Measurements from ENCODE around the gene AGPAT3.

The AGPAT3 gene

DNA sequence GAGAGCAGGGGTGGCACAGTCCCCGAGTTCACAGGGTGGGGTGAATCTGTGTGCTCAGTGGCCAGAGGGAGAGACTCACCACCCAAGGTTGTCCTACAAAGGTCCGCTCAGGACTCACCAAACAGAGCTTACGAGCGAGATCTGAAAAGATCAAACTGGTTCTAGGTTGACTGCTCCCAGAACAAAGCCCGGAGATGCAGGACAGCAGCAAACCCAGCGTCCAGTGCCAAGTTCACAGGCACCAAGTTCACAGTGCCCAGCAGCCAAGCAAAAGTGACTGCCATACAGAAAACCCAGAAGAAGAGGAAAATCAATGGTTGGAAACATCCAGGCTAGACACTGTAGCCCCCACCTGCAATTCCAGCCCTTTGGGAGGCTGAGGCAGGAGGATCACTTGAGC lies 35.7 kb downstream of the AGPAT3 start:
- no peaks in the 10 kb centered on the region for H3K27me3 ChIP-seq (ENCODE audit: control insufficient read depth, low read length)
- H3K4me1 ChIP-seq (ENCODE audit: control insufficient read depth, low read length): no peaks in the 10 kb centered on the region
- TF ChIP-seq, protein P1, sequence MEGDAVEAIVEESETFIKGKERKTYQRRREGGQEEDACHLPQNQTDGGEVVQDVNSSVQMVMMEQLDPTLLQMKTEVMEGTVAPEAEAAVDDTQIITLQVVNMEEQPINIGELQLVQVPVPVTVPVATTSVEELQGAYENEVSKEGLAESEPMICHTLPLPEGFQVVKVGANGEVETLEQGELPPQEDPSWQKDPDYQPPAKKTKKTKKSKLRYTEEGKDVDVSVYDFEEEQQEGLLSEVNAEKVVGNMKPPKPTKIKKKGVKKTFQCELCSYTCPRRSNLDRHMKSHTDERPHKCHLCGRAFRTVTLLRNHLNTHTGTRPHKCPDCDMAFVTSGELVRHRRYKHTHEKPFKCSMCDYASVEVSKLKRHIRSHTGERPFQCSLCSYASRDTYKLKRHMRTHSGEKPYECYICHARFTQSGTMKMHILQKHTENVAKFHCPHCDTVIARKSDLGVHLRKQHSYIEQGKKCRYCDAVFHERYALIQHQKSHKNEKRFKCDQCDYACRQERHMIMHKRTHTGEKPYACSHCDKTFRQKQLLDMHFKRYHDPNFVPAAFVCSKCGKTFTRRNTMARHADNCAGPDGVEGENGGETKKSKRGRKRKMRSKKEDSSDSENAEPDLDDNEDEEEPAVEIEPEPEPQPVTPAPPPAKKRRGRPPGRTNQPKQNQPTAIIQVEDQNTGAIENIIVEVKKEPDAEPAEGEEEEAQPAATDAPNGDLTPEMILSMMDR (IDR thresholded peaks at IDR 0.05; ENCODE audit: low read depth, low read length, poor library complexity, severe bottlenecking): no peak
- TF ChIP-seq EZH2phosphoT487 (IDR thresholded peaks at IDR 0.05; ENCODE audit: borderline replicate concordance, low read length): no peak
- no peak overlapping the region for H3K4me2 ChIP-seq (ENCODE audit: low read length)
- no peaks in the 10 kb centered on the region for H3K36me3 ChIP-seq (ENCODE audit: control insufficient read depth, low read length)
- peaks cover 20% of the 10 kb centered on the region for H3K79me2 ChIP-seq (ENCODE audit: control insufficient read depth, low read length)
- no peaks in the 10 kb centered on the region for H4K20me1 ChIP-seq (ENCODE audit: control insufficient read depth, insufficient read depth, low read depth, low read length)
- H3K9me3 ChIP-seq (ENCODE audit: control insufficient read depth, insufficient read depth, low read length): no peaks in the 10 kb centered on the region
- no peak overlapping the region for H3K27ac ChIP-seq (ENCODE audit: low read depth, low read length)
- no peak overlapping the region for H3K4me3 ChIP-seq (ENCODE audit: low read length)
- H3F3A ChIP-seq (ENCODE audit: control insufficient read depth, insufficient read depth): no peaks in the 10 kb centered on the region
- no peaks in the 10 kb centered on the region for H3K9me2 ChIP-seq (replicated peaks; ENCODE audit: control insufficient read depth, low read length)

DNA sequence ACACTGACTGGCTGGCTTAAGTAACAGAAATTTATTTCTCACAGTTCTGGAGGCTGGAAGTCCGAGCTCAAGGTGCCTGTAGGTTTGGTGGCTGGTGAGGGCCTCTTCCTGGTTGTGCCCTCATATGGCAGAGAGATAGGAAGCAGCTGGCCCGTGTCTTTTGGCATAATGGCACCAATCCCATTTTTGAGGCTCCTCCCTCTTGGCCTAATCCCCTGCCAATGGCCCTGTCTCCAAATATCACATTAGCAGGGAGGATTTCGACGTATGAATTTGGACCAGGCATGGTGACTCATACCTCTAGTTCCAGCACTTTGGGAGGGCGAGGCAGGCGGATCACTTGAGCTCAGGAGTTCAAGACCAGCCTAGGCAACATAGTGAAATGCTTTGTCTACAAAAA lies 37.4 kb downstream of the AGPAT3 start:
- peaks cover 12% of the 10 kb centered on the region for H3K79me2 ChIP-seq (ENCODE audit: control insufficient read depth, low read length)
- no peak for TF ChIP-seq EZH2phosphoT487 (IDR thresholded peaks at IDR 0.05; ENCODE audit: borderline replicate concordance, low read length)
- TF ChIP-seq, protein P1 (IDR thresholded peaks at IDR 0.05; ENCODE audit: low read depth, low read length, poor library complexity, severe bottlenecking): no peak
- no peak overlapping the region for H3K4me2 ChIP-seq (ENCODE audit: low read length)
- no peak overlapping the region for H3K4me3 ChIP-seq (ENCODE audit: low read length)
- H3K4me1 ChIP-seq (ENCODE audit: control insufficient read depth, low read length): no peaks in the 10 kb centered on the region
- no peak overlapping the region for H3K27ac ChIP-seq (ENCODE audit: low read depth, low read length)
- H3F3A ChIP-seq (ENCODE audit: control insufficient read depth, insufficient read depth): no peaks in the 10 kb centered on the region
- no peaks in the 10 kb centered on the region for H3K9me2 ChIP-seq (replicated peaks; ENCODE audit: control insufficient read depth, low read length)
- no peaks in the 10 kb centered on the region for H3K36me3 ChIP-seq (ENCODE audit: control insufficient read depth, low read length)
- no peaks in the 10 kb centered on the region for H3K27me3 ChIP-seq (ENCODE audit: control insufficient read depth, low read length)
- H4K20me1 ChIP-seq (ENCODE audit: control insufficient read depth, insufficient read depth, low read depth, low read length): no peaks in the 10 kb centered on the region
- no peaks in the 10 kb centered on the region for H3K9me3 ChIP-seq (ENCODE audit: control insufficient read depth, insufficient read depth, low read length)

GRCh38 chr21:43903451-43904091 lies 38.5 kb downstream of the AGPAT3 start:
- Histone ChIP-seq H3K27ac (ENCODE audit: low read depth, low read length) (no peak overlapping the region), H3K9me3 (ENCODE audit: control insufficient read depth, insufficient read depth, low read length) (no peaks in the 10 kb centered on the region), H4K20me1 (ENCODE audit: control insufficient read depth, insufficient read depth, low read depth, low read length) (no peaks in the 10 kb centered on the region), H3K9me2 (replicated peaks; ENCODE audit: control insufficient read depth, low read length) (no peaks in the 10 kb centered on the region), H3F3A (ENCODE audit: control insufficient read depth, insufficient read depth) (no peaks in the 10 kb centered on the region), H3K27me3 (ENCODE audit: control insufficient read depth, low read length) (no peaks in the 10 kb centered on the region), H3K4me3 (ENCODE audit: low read length) (no peak overlapping the region), H3K79me2 (ENCODE audit: control insufficient read depth, low read length) (peaks cover 17% of the 10 kb centered on the region), H3K4me1 (ENCODE audit: control insufficient read depth, low read length) (no peaks in the 10 kb centered on the region), H3K4me2 (ENCODE audit: low read length) (no peak overlapping the region), H3K36me3 (ENCODE audit: control insufficient read depth, low read length) (no peaks in the 10 kb centered on the region)
- TF ChIP-seq EZH2phosphoT487 (IDR thresholded peaks at IDR 0.05; ENCODE audit: borderline replicate concordance, low read length): no peak
- TF ChIP-seq, protein P1 (IDR thresholded peaks at IDR 0.05; ENCODE audit: low read depth, low read length, poor library complexity, severe bottlenecking): no peak
